Measurements from ENCODE around the gene PITRM1. TPM values are rescaled to one million over a fixed set of nuclear protein-coding genes. Genes with fewer than 3 reads are reported as not detected.

The PITRM1 gene
- total RNA-seq, 1 experiment from 2014 or later: 70.4 TPM

DNA sequence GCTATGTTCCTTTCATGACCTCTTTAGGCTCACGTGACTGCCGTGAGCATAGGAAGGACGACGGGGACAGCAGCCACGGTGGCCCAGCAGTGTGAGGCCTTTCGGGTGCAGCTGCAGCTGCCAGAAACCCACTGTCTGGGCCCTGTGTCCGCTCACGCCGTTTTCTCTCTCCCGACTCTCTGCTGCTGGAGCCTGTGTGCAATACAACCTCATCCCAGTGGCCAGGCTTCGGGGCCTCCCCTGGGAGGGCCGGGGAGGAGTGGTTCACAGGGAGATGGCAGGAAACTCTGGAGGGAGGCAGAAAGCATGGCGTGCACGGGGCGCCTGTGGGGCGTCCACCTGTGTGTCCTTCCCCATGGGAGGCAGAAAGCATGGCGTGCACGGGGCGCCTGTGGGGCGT is 66.7 kb downstream of the PITRM1 start:
- H3K9me3 Mint-ChIP-seq (ENCODE audit: low read depth, unreplicated experiment): no peaks in the 10 kb centered on the region
- H3K4me3 Mint-ChIP-seq (ENCODE audit: low read depth, unreplicated experiment): no peak overlapping the region
- CTCF ChIA-PET: interaction anchor here (1.6 kb wide), 1 partner anchor 14 kb away, joined by 9 read pairs; no protein-coding TSS in a partner anchor
- H3K27me3 Mint-ChIP-seq (ENCODE audit: unreplicated experiment): no peaks in the 10 kb centered on the region
- no peak for DNase-seq
- peaks cover 73% of the 10 kb centered on the region for H3K36me3 Mint-ChIP-seq (ENCODE audit: insufficient read depth, unreplicated experiment)
- intact Hi-C loops (cut with micrococcal nuclease; ENCODE audit: unreplicated experiment): loop anchor here (5.0 kb wide), 1 partner anchor 34 kb away; no protein-coding TSS in a partner anchor
- BruUV-seq (replicated peaks): no TSS peak
- H3K27ac Mint-ChIP-seq (ENCODE audit: unreplicated experiment): no peak overlapping the region
- TF ChIP-seq, protein P1, sequence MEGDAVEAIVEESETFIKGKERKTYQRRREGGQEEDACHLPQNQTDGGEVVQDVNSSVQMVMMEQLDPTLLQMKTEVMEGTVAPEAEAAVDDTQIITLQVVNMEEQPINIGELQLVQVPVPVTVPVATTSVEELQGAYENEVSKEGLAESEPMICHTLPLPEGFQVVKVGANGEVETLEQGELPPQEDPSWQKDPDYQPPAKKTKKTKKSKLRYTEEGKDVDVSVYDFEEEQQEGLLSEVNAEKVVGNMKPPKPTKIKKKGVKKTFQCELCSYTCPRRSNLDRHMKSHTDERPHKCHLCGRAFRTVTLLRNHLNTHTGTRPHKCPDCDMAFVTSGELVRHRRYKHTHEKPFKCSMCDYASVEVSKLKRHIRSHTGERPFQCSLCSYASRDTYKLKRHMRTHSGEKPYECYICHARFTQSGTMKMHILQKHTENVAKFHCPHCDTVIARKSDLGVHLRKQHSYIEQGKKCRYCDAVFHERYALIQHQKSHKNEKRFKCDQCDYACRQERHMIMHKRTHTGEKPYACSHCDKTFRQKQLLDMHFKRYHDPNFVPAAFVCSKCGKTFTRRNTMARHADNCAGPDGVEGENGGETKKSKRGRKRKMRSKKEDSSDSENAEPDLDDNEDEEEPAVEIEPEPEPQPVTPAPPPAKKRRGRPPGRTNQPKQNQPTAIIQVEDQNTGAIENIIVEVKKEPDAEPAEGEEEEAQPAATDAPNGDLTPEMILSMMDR (IDR thresholded peaks at IDR 0.05; ENCODE audit: unreplicated experiment): no peak
- H3K4me1 Mint-ChIP-seq (ENCODE audit: low read depth, unreplicated experiment): peaks cover 13% of the 10 kb centered on the region

DNA sequence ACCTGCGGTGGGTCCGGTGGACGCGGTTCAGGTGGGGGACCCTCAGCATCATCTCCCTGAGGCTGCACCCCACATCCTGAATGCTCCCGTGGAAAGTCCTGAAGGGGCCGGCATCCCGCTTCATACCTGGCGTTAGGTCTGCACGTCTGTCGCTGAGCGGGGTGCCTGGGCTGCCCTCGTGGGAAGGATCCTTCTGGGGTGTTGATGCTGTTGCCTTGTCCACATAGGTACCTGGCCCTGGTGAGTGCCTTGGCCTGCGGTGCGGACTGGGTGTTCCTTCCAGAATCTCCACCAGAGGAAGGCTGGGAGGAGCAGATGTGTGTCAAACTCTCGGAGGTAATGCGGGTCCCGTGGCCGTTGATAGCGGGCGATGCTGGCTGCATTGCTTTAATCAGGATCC is 67.4 kb downstream of the PITRM1 start:
- Mint-ChIP-seq H3K9me3 (ENCODE audit: low read depth, unreplicated experiment) (no peaks in the 10 kb centered on the region), H3K4me3 (ENCODE audit: low read depth, unreplicated experiment) (no peak overlapping the region), H3K36me3 (ENCODE audit: insufficient read depth, unreplicated experiment) (peaks cover 71% of the 10 kb centered on the region), H3K27ac (ENCODE audit: unreplicated experiment) (no peak overlapping the region), H3K27me3 (ENCODE audit: unreplicated experiment) (no peaks in the 10 kb centered on the region), H3K4me1 (ENCODE audit: low read depth, unreplicated experiment) (peaks cover 8% of the 10 kb centered on the region)
- TF ChIP-seq, protein P1 (IDR thresholded peaks at IDR 0.05; ENCODE audit: unreplicated experiment): no peak
- intact Hi-C loops (cut with micrococcal nuclease; ENCODE audit: unreplicated experiment): loop anchor here (5.0 kb wide), 1 partner anchor 33 kb away; no protein-coding TSS in a partner anchor
- CTCF ChIA-PET: no interaction called here
- DNase-seq: no peak
- no TSS peak for BruUV-seq (replicated peaks)

DNA sequence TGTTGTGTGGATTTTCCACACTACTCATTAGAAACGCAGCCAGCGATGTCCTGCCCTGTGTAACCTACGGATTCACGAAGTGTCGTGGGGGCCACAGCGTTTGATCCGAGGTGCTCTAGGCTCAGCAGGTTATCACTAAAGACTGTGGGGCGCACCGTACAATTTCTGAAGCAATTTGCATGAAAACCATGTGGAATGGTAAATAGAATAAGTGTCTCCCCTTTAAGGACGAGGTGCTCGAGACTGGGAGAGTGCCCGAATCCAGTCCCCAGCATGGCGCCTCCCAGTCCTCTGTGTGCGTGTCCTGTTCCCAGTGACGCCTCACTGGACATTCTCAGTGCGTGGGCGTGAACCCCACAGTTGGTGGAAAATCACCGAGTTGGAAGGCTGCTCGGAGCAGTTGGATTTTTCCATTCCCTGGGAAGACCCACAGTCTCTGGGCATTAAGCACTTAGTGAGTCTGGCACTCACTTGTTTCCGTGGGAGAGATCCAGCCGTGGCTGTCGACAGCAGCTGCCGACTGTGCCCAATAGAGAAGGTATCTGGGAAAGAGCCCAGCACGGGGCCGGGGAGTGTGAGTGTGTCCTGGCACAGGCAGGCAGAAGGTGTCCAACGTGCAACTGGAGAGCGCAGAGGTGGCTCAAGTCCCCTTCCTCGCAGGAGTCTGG is 68.2 kb downstream of the PITRM1 start:
- Mint-ChIP-seq H3K4me3 (ENCODE audit: low read depth, unreplicated experiment) (no peak overlapping the region), H3K27ac (ENCODE audit: unreplicated experiment) (no peak overlapping the region), H3K9me3 (ENCODE audit: low read depth, unreplicated experiment) (no peaks in the 10 kb centered on the region), H3K27me3 (ENCODE audit: unreplicated experiment) (no peaks in the 10 kb centered on the region), H3K36me3 (ENCODE audit: insufficient read depth, unreplicated experiment) (peaks cover 73% of the 10 kb centered on the region), H3K4me1 (ENCODE audit: low read depth, unreplicated experiment) (peaks cover 15% of the 10 kb centered on the region)
- no TSS peak for BruUV-seq (replicated peaks)
- intact Hi-C loops (cut with micrococcal nuclease; ENCODE audit: unreplicated experiment): no loop called here
- CTCF ChIA-PET: no interaction called here
- no peak for DNase-seq
- TF ChIP-seq, protein P1 (IDR thresholded peaks at IDR 0.05; ENCODE audit: unreplicated experiment): no peak

DNA sequence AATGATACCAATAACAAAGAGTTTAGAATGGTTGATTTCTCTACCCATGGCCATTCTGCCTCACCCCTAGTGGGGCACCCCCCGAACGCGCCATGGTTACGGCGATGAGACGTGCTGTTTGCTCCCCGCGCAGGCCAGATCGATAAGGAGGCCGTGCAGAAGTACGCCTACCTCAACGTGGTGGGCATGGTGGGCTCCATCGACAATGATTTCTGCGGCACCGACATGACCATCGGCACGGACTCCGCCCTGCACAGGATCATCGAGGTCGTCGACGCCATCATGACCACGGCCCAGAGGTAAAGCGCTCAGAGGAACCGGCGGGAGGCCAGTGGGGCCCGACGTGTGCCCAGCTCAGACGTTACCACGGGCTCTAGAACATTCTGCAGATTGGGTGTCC is 68.9 kb downstream of the PITRM1 start:
- Mint-ChIP-seq H3K4me3 (ENCODE audit: low read depth, unreplicated experiment) (no peak overlapping the region), H3K27me3 (ENCODE audit: unreplicated experiment) (no peaks in the 10 kb centered on the region), H3K4me1 (ENCODE audit: low read depth, unreplicated experiment) (peaks cover 21% of the 10 kb centered on the region), H3K9me3 (ENCODE audit: low read depth, unreplicated experiment) (no peaks in the 10 kb centered on the region), H3K36me3 (ENCODE audit: insufficient read depth, unreplicated experiment) (peaks cover 70% of the 10 kb centered on the region), H3K27ac (ENCODE audit: unreplicated experiment) (peak overlapping the region; percentile 32)
- no peak for DNase-seq
- CTCF ChIA-PET: no interaction called here
- intact Hi-C loops (cut with micrococcal nuclease; ENCODE audit: unreplicated experiment): no loop called here
- no TSS peak for BruUV-seq (replicated peaks)
- TF ChIP-seq, protein P1 (IDR thresholded peaks at IDR 0.05; ENCODE audit: unreplicated experiment): no peak

All from Calu3 (cell line).